Neural crest cell (in vitro differentiated cells): ENCODE results near the gene LSS. TPM values are rescaled to one million over a fixed set of nuclear protein-coding genes. Genes with fewer than 3 reads are reported as not detected.
A peak's percentile ranks its signal among the peaks of the same experiment; 100 is the strongest.

ENCODE experiments used
- DNase-seq: peaks from one replicate; pipeline ENCODE4 v3.0.0; 2021; ENCODE audit warnings: low read depth, mixed read lengths, low spot score
- H3K27ac Mint-ChIP-seq: one replicate; pipeline ENCODE4 v1.8.0; 2021; ENCODE audit warnings: mild to moderate bottlenecking, mixed read lengths; ENCODE audit not compliant: unreplicated experiment
- H3K27me3 Mint-ChIP-seq: 2 replicates; pipeline ENCODE4 v1.8.0; 2021; ENCODE audit warnings: low read depth, mild to moderate bottlenecking, mixed read lengths
- H3K36me3 Mint-ChIP-seq: 2 replicates; pipeline ENCODE4 v1.8.0; 2021; ENCODE audit warnings: low read depth, mild to moderate bottlenecking, mixed read lengths
- H3K4me1 Mint-ChIP-seq: 2 replicates; pipeline ENCODE4 v1.8.0; 2021; ENCODE audit warnings: mixed read lengths
- H3K4me3 Mint-ChIP-seq: one replicate; pipeline ENCODE4 v1.8.0; 2021; ENCODE audit warnings: mild to moderate bottlenecking, mixed read lengths
- H3K9me3 Mint-ChIP-seq: 2 replicates; pipeline ENCODE4 v1.8.0; 2021; ENCODE audit warnings: mixed read lengths
- CTCF ChIP-seq: fragments of 200-600 bp; sonication (generic); conservative IDR thresholded peaks from 2 replicates; pipeline ENCODE4 v1.5.0; 2021; ENCODE audit warnings: antibody characterized with exemption, mild to moderate bottlenecking
- total RNA-seq: library from RNA; stranded (reverse); gene quantifications from 2 replicates; pipeline ENCODE4 v1.2.1, GENCODE V29; 2021

The LSS gene
- total RNA-seq, 1 donor from 2014 or later: 225 TPM

- Mint-ChIP-seq H3K4me3 (no peak overlapping the region), H3K27me3 (no peaks in the 10 kb centered on the region), H3K4me1 (peaks cover 28% of the 10 kb centered on the region), H3K36me3 (peaks cover 25% of the 10 kb centered on the region), H3K9me3 (peaks cover 4% of the 10 kb centered on the region), H3K27ac (peak overlapping the region; percentile 62)
- DNase-seq: no peak
- no peak for TF ChIP-seq CTCF
These were observed 6.7 kb downstream of the LSS start for GRCh38 chr21:46221664-46222435.

GRCh38 chr21:46220847-46221246 lies 7.7 kb downstream of the LSS start:
- Mint-ChIP-seq H3K27me3 (no peaks in the 10 kb centered on the region), H3K4me1 (peaks cover 18% of the 10 kb centered on the region), H3K4me3 (no peak overlapping the region), H3K36me3 (peaks cover 22% of the 10 kb centered on the region), H3K27ac (no peak overlapping the region), H3K9me3 (peaks cover 4% of the 10 kb centered on the region)
- no peak for TF ChIP-seq CTCF
- no peak for DNase-seq

DNA sequence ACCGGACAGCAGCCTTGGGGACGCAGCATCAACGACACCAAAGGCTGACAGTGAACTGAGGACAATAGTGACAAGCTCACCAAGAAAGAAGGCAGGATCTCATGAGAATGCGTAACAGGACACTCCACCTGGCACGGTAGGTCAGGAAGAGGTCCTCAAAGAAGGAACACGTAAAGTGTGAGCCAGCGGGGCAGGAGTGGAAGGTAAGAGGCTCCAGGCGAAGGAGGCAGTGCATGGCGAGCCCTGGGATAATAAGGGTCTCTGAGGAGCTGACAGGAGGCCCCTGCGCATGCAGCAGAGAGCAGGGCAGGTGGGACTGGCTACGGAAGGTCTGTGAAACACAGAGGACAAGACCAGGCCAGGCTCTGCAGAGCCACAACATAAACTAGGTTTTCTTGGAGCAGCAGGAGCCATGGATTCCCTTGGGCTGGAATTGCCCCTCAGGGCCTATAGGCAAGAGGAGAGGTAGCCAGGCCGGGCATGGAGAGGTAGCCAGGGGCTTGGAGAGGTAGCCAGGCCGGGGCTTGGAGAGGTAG lies 8.2 kb downstream of the LSS start:
- Mint-ChIP-seq H3K9me3 (no peaks in the 10 kb centered on the region), H3K27me3 (no peaks in the 10 kb centered on the region), H3K4me3 (no peak overlapping the region), H3K36me3 (peaks cover 17% of the 10 kb centered on the region), H3K27ac (no peak overlapping the region), H3K4me1 (peaks cover 13% of the 10 kb centered on the region)
- no peak for TF ChIP-seq CTCF
- no peak for DNase-seq

- DNase-seq: no peak
- peaks cover 8% of the 10 kb centered on the region for H3K4me1 Mint-ChIP-seq
- H3K9me3 Mint-ChIP-seq: no peaks in the 10 kb centered on the region
- no peak overlapping the region for H3K4me3 Mint-ChIP-seq
- no peak for TF ChIP-seq CTCF
- peaks cover 13% of the 10 kb centered on the region for H3K36me3 Mint-ChIP-seq
- no peak overlapping the region for H3K27ac Mint-ChIP-seq
- H3K27me3 Mint-ChIP-seq: no peaks in the 10 kb centered on the region
These were observed 8.9 kb downstream of the LSS start for GRCh38 chr21:46219591-46220239.

GRCh38 chr21:46218906-46219590 lies 9.5 kb downstream of the LSS start:
- Mint-ChIP-seq H3K27me3 (no peaks in the 10 kb centered on the region), H3K4me1 (peaks cover 2% of the 10 kb centered on the region), H3K4me3 (no peak overlapping the region), H3K9me3 (no peaks in the 10 kb centered on the region), H3K36me3 (peaks cover 9% of the 10 kb centered on the region), H3K27ac (no peak overlapping the region)
- no peak for DNase-seq
- no peak for TF ChIP-seq CTCF
